SKM-1 (cell line): ENCODE measurements around the gene KCNT2.
A peak's percentile ranks its signal among the peaks of the same experiment; 100 is the strongest.

Experiments
- DNase-seq: peaks from one replicate; lab custom pipeline; 2025; ENCODE audit not compliant: unreplicated experiment; lab: John Stamatoyannopoulos, UW

Gene KCNT2

GRCh38 chr1:196209983-196210382 lies 398.3 kb downstream of the KCNT2 start:
- no peak for DNase-seq

GRCh38 chr1:196209265-196209664 lies 399.0 kb downstream of the KCNT2 start:
- DNase-seq, result no peak

- DNase-seq, result no peak
Observed at GRCh38 chr1:196207612-196208217, 400.5 kb downstream of the KCNT2 start.

- no peak for DNase-seq
Observed at GRCh38 chr1:196205882-196206281, 402.4 kb downstream of the KCNT2 start.

- no peak for DNase-seq
Observed at GRCh38 chr1:196196486-196196885, 411.8 kb downstream of the KCNT2 start.

- no peak for DNase-seq
Observed at GRCh38 chr1:196193896-196194559, 414.2 kb downstream of the KCNT2 start.

GRCh38 chr1:196183941-196184340 lies 424.3 kb downstream of the KCNT2 start:
- no peak for DNase-seq

GRCh38 chr1:196181594-196181878 lies 426.7 kb downstream of the KCNT2 start:
- DNase-seq, result no peak

- peak; percentile 68 for DNase-seq
Observed at GRCh38 chr1:196180847-196181593, 427.2 kb downstream of the KCNT2 start.

GRCh38 chr1:196178083-196178635 lies 430.1 kb downstream of the KCNT2 start:
- DNase-seq, result no peak
